Activated B cell treated with CpG ODN at 0.5 μM for 24 hours (primary cell): ENCODE results near the gene PRR7. TPM values are rescaled to one million over a fixed set of nuclear protein-coding genes. Genes with fewer than 3 reads are reported as not detected.

Source experiments
- ATAC-seq: fragments of 200-7000 bp; cut with Tn5 transposase; one replicate; pipeline ENCODE4 v1.10.0; 2021; ENCODE audit warnings: low read depth, mild to moderate bottlenecking, moderate library complexity
- CTCF ChIA-PET: fragments of 350-600 bp; sonication (Branson Sonifier 250); formaldehyde crosslinking; loops from one replicate; lab custom pipeline; 2021; ENCODE audit warnings: antibody characterized with exemption; lab: Charles Lee
- POLR2A ChIA-PET: fragments of 350-600 bp; sonication (Branson Sonifier 250); formaldehyde crosslinking; loops from one replicate; lab custom pipeline; 2021; ENCODE audit warnings: antibody characterized with exemption; lab: Charles Lee
- DNase-seq: peaks from one replicate; pipeline ENCODE4 v3.0.0; 2022
- H3K27ac Mint-ChIP-seq: one replicate; pipeline ENCODE4 v1.8.0; 2020; ENCODE audit warnings: mixed read lengths
- H3K27me3 Mint-ChIP-seq: one replicate; pipeline ENCODE4 v1.8.0; 2021; ENCODE audit warnings: mixed read lengths
- H3K36me3 Mint-ChIP-seq: one replicate; pipeline ENCODE4 v1.8.0; 2021; ENCODE audit warnings: low read depth, mixed read lengths
- H3K4me1 Mint-ChIP-seq: one replicate; pipeline ENCODE4 v1.8.0; 2021; ENCODE audit warnings: mixed read lengths
- H3K4me3 Mint-ChIP-seq: one replicate; pipeline ENCODE4 v1.8.0; 2020; ENCODE audit warnings: mild to moderate bottlenecking, mixed read lengths
- H3K9me3 Mint-ChIP-seq: one replicate; pipeline ENCODE4 v1.8.0; 2020; ENCODE audit warnings: mixed read lengths
- intact Hi-C: fragments of 100-400 bp; cut with micrococcal nuclease; formaldehyde crosslinking; loops from one replicate; pipeline ENCODE4 v1.15.1; 2024
- total RNA-seq: library from RNA; stranded (reverse); gene quantifications from 2 replicates; pipeline ENCODE4 v1.2.3, GENCODE V29; 2022
- TF ChIP-seq, protein P1 (sequence below): fragments of 200-600 bp; IDR thresholded peaks from one replicate; pipeline ENCODE4 v1.8.0; 2022; ENCODE audit warnings: antibody characterized with exemption, mild to moderate bottlenecking

PRR7 gene
- total RNA-seq, 1 donor from 2014 or later: 3.2 TPM

DNA sequence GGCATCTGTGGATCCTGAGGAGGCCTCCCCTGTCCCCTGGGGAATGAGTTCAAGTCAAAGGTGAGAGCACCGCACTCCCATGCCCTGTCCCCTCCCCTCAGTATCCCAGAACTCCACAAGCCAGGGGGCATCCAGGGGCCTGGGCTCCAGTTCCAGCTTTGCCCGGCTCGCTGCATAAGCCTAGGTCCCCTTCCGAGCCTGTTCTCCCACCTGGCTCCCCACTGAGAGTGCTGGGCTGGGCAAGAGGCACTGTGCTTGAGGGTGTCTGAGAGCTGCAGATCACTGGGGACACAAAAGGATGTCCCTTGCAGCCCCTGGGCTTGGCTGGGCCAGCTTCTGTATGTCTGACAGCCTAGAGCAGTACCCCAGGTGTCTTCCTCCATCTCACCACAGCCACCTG, 58.5 kb downstream of the PRR7 start:
- ATAC-seq: no peak
- peaks cover 41% of the 10 kb centered on the region for H3K36me3 Mint-ChIP-seq
- TF ChIP-seq, protein P1, sequence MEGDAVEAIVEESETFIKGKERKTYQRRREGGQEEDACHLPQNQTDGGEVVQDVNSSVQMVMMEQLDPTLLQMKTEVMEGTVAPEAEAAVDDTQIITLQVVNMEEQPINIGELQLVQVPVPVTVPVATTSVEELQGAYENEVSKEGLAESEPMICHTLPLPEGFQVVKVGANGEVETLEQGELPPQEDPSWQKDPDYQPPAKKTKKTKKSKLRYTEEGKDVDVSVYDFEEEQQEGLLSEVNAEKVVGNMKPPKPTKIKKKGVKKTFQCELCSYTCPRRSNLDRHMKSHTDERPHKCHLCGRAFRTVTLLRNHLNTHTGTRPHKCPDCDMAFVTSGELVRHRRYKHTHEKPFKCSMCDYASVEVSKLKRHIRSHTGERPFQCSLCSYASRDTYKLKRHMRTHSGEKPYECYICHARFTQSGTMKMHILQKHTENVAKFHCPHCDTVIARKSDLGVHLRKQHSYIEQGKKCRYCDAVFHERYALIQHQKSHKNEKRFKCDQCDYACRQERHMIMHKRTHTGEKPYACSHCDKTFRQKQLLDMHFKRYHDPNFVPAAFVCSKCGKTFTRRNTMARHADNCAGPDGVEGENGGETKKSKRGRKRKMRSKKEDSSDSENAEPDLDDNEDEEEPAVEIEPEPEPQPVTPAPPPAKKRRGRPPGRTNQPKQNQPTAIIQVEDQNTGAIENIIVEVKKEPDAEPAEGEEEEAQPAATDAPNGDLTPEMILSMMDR: no peak
- no peak overlapping the region for H3K27ac Mint-ChIP-seq
- intact Hi-C loops: loop anchor here (10.0 kb wide), 1 partner anchor 390 kb away; no protein-coding TSS in a partner anchor
- no peaks in the 10 kb centered on the region for H3K27me3 Mint-ChIP-seq
- H3K4me1 Mint-ChIP-seq: peaks cover 72% of the 10 kb centered on the region
- H3K9me3 Mint-ChIP-seq: no peaks in the 10 kb centered on the region
- POLR2A ChIA-PET: no interaction called here
- no peak for DNase-seq
- CTCF ChIA-PET: interaction anchor here (1.4 kb wide), 1 partner anchor 50 kb away, joined by 4 read pairs; no protein-coding TSS in a partner anchor
- H3K4me3 Mint-ChIP-seq: no peak overlapping the region

Other genes starting within 250 kb of the PRR7 start
- gene RAB24, start 143.1 kb upstream of the PRR7 start, total RNA-seq: 35.6 and 36.3 TPM in 2 replicates
- gene PRELID1, start 143.0 kb upstream of the PRR7 start, total RNA-seq: 141 and 160 TPM in 2 replicates
- gene MXD3, start 134.9 kb upstream of the PRR7 start, total RNA-seq: 7.6 and 9.1 TPM in 2 replicates
- gene LMAN2, start 95.1 kb upstream of the PRR7 start, total RNA-seq: 88.0 and 89.7 TPM in 2 replicates
- gene RGS14, start 88.9 kb upstream of the PRR7 start, total RNA-seq: 50.6 and 58.3 TPM in 2 replicates
- not detected in 2 replicates for gene SLC34A1, start 62.4 kb upstream of the PRR7 start, total RNA-seq
- gene PFN3, start 46.2 kb upstream of the PRR7 start, total RNA-seq: not detected in 2 replicates
- gene F12, start 37.2 kb upstream of the PRR7 start, total RNA-seq: 0.31 TPM in 1 of 2 replicates, not detected in the other
- 90.6 and 92.6 TPM in 2 replicates for gene GRK6, start 20.1 kb upstream of the PRR7 start, total RNA-seq
- gene DBN1, start 26.8 kb downstream of the PRR7 start, total RNA-seq: 2.0 and 3.9 TPM in 2 replicates
- gene PDLIM7, start 50.8 kb downstream of the PRR7 start, total RNA-seq: 17.0 and 17.7 TPM in 2 replicates
- gene DOK3, start 63.0 kb downstream of the PRR7 start, total RNA-seq: 82.5 and 88.5 TPM in 2 replicates
- gene DDX41, start 70.1 kb downstream of the PRR7 start, total RNA-seq: 128 and 144 TPM in 2 replicates
- gene FAM193B, start 107.7 kb downstream of the PRR7 start, total RNA-seq: 108 and 121 TPM in 2 replicates
- 78.4 and 82.2 TPM in 2 replicates for gene TMED9, start 145.4 kb downstream of the PRR7 start, total RNA-seq
- gene B4GALT7, start 153.3 kb downstream of the PRR7 start, total RNA-seq: 36.3 and 42.3 TPM in 2 replicates